ENCODE measurements around the gene ITFG2. TPM values are rescaled to one million over a fixed set of nuclear protein-coding genes. Genes with fewer than 3 reads are reported as not detected.

Gene ITFG2
- total and polyA plus RNA-seq, 12 donors = 10.4 to 30.3 (median 13.3) TPM

DNA sequence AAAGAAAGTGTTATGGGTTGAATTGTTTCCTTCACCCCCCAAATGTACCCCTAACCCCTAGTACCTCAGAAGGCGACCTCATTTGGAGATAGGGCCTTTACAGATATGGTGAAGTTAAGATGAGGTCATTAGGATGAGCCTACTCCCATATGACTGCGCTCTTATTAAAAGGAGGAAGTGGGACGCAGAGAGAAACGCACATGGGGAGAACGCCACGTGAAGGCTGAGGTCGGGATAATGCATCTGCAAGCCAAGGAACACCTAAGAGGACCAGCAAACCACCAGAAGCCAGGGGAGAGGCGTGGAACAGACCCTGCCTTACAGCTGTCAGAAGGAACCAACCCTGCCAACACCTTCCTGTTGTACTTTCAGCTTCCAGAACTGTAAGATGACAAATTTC lies 24.1 kb downstream of the ITFG2 start:
- Histone ChIP-seq H3K27ac (no peak overlapping the region), H3K36me3 (peaks cover 0 to 33% (median 0%) of the 10 kb centered on the region in 9 donors), H3K4me1 (peaks cover 0 to 25% (median 8%) of the 10 kb centered on the region in 9 donors), H3K27me3 (peaks cover 0 to 7% (median 0%) of the 10 kb centered on the region in 7 donors), H3K4me3 (no peak overlapping the region), H3K9me3 (no peaks in the 10 kb centered on the region)
- ATAC-seq (no peak), DNase-seq (no peak)
- TF ChIP-seq, protein P1, sequence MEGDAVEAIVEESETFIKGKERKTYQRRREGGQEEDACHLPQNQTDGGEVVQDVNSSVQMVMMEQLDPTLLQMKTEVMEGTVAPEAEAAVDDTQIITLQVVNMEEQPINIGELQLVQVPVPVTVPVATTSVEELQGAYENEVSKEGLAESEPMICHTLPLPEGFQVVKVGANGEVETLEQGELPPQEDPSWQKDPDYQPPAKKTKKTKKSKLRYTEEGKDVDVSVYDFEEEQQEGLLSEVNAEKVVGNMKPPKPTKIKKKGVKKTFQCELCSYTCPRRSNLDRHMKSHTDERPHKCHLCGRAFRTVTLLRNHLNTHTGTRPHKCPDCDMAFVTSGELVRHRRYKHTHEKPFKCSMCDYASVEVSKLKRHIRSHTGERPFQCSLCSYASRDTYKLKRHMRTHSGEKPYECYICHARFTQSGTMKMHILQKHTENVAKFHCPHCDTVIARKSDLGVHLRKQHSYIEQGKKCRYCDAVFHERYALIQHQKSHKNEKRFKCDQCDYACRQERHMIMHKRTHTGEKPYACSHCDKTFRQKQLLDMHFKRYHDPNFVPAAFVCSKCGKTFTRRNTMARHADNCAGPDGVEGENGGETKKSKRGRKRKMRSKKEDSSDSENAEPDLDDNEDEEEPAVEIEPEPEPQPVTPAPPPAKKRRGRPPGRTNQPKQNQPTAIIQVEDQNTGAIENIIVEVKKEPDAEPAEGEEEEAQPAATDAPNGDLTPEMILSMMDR (IDR thresholded peaks at IDR 0.05) = no peak
- intact Hi-C loops (cut with DNase I) = no loop called here
- 80 to 93% methylated on average over 8 of the region's 8 CpGs for WGBS, 2 donors

DNA sequence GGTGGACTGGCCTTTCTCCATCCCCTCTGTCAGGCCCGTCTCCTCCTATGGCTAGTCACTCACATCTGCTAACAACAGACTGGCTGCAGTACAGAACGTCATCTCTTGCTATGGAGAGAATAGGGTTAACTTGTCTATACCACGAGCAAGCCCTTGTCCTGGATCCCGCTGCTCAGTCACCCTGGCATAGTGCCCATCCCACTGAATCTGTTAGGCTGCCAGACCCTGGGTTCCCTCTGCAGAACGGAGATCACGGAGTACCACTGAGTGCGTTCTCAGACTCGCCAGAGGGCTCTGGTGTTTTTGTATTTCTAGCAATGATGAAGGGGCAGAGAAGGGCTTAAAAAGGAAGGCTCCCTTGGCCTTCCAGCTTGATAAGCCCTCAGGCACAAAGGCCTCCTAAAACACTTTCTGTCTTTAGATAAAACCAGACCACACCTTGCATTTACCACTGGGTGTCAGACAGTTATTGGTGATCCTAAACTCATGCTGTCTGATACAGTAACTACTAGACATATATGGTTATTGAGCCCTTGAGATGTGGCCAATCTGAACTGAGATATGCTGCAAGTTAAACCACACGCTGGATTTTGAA lies 28.7 kb downstream of the ITFG2 start:
- intact Hi-C loops (cut with DNase I) = no loop called here
- H3K4me3 ChIP-seq = no peak overlapping the region
- no peaks in the 10 kb centered on the region for H3K9me3 ChIP-seq
- DNase-seq = no peak
- peaks cover 0 to 35% (median 0%) of the 10 kb centered on the region in 9 donors for H3K36me3 ChIP-seq
- H3K27ac ChIP-seq = no peak overlapping the region
- peaks cover 0 to 4% (median 0%) of the 10 kb centered on the region in 7 donors for H3K27me3 ChIP-seq
- WGBS, 2 donors = 49 to 60% methylated on average over 9 of the region's 9 CpGs
- peaks cover 0 to 15% (median 0%) of the 10 kb centered on the region in 9 donors for H3K4me1 ChIP-seq
- peak in 2 of 8 donors; percentile 24 to 28 for ATAC-seq
- TF ChIP-seq, protein P1 (IDR thresholded peaks at IDR 0.05) = no peak

DNA sequence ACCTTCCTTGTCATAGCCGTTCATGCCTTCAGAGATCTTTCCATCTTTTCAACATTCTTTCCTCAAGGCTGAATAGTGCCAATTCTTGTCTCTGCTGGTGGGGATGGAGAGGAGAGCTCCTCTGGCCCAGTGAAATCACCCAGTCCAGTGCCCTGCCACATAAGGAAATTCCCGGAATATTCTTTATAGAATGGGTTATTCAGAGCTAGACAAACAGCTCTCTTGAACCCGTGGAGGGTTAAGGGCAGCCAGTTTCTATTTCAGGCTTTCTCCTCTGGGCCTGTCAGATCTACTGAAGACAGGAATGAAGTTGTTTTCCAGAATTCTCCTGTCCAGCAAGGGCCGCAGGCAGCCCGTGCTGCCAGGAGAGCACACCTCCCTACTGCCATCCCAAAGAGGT lies 30.5 kb downstream of the ITFG2 start:
- H3K27me3 ChIP-seq = no peaks in the 10 kb centered on the region
- ATAC-seq = peak in 6 of 8 donors; percentile 11 to 52 (median 32)
- intact Hi-C loops (cut with DNase I) = no loop called here
- H3K4me3 ChIP-seq = no peak overlapping the region
- DNase-seq = no peak
- peaks cover 0 to 38% (median 0%) of the 10 kb centered on the region in 9 donors for H3K36me3 ChIP-seq
- WGBS, 2 donors = 57 to 70% methylated on average over 5 of the region's 5 CpGs
- no peaks in the 10 kb centered on the region for H3K9me3 ChIP-seq
- peaks cover 0 to 15% (median 0%) of the 10 kb centered on the region in 9 donors for H3K4me1 ChIP-seq
- peak overlapping the region in 3 of 10 donors; percentile 5 to 39 (median 35) for H3K27ac ChIP-seq
- TF ChIP-seq, protein P1 (IDR thresholded peaks at IDR 0.05) = no peak

DNA sequence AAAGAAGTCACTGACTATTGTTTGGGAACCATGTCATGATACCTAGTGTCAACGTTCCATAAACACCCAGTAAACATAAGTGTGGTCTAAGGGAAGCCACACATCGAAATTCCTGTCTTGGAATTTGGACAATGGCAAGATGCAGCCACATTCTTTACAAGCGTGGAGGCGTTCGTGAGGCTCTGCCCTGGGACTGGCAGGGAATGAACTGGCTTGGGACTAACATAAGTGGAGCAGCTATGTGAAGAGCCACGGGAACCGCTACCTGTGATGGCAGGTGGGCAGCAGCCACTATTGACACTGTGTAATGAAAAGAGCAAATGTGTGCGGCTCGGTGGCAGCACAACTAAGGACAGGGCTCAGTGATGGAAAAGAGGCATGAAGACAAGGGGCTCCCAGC lies 32.3 kb downstream of the ITFG2 start:
- peaks cover 0 to 23% (median 0%) of the 10 kb centered on the region in 9 donors for H3K36me3 ChIP-seq
- ATAC-seq = no peak
- intact Hi-C loops (cut with DNase I) = loop anchor here in 1 of 10 donors (5.0 kb wide), 1 partner anchor 193 kb away; no protein-coding TSS in a partner anchor
- TF ChIP-seq, protein P1 (IDR thresholded peaks at IDR 0.05) = no peak
- H3K9me3 ChIP-seq = no peaks in the 10 kb centered on the region
- no peaks in the 10 kb centered on the region for H3K27me3 ChIP-seq
- H3K4me1 ChIP-seq = peaks cover 0 to 15% (median 0%) of the 10 kb centered on the region in 9 donors
- H3K4me3 ChIP-seq = no peak overlapping the region
- H3K27ac ChIP-seq = peak overlapping the region in 5 of 10 donors; percentile 13 to 63 (median 36)
- no peak for DNase-seq
- 86 to 87% methylated on average over 9 of the region's 9 CpGs for WGBS, 2 donors

Measured in heart right ventricle (tissue), 16 donors.